Astrocyte (in vitro differentiated cells and primary cell): ENCODE measurements around the gene TARS3. TPM values are rescaled to one million over a fixed set of nuclear protein-coding genes. Genes with fewer than 3 reads are reported as not detected.

Experiments
- DNase-seq: peaks from one replicate; pipeline ENCODE4 v3.0.0-alpha.2; 2010; ENCODE audit warnings: low read depth
- FAIRE-seq: peaks from 2 replicates; lab custom pipeline; 2011; peaks lifted over from hg19 to GRCh38; lab: Jason Lieb, UNC
- H2AFZ ChIP-seq: 2 replicates; pipeline ENCODE4 v1.6.0; 2012; ENCODE audit warnings: low read depth, low read length, inconsistent platforms
- H3K27ac ChIP-seq: 2 replicates; pipeline ENCODE4 v1.5.1; 2011; ENCODE audit warnings: low read depth, low read length, inconsistent platforms
- H3K27me3 ChIP-seq: 2 replicates; pipeline ENCODE4 v1.6.0; 2011; ENCODE audit warnings: low read length, inconsistent platforms; ENCODE audit not compliant: insufficient read depth
- H3K36me3 ChIP-seq: 2 replicates; pipeline ENCODE4 v1.5.1; 2011; ENCODE audit warnings: low read length, inconsistent platforms; ENCODE audit not compliant: insufficient read depth
- H3K4me1 ChIP-seq: 2 replicates; pipeline ENCODE4 v1.5.1; 2011; ENCODE audit warnings: low read length, inconsistent platforms; ENCODE audit not compliant: insufficient read depth
- H3K4me2 ChIP-seq: 2 replicates; pipeline ENCODE4 v1.6.0; 2012; ENCODE audit warnings: low read length, inconsistent platforms
- H3K4me3 ChIP-seq: 2 replicates; pipeline ENCODE4 v1.5.1; 2011; ENCODE audit warnings: low read depth, mild to moderate bottlenecking, low read length, inconsistent platforms; ENCODE audit not compliant: insufficient read depth
- H3K79me2 ChIP-seq: 2 replicates; pipeline ENCODE4 v1.6.0; 2012; ENCODE audit warnings: mild to moderate bottlenecking, low read length, inconsistent platforms; ENCODE audit not compliant: insufficient read depth
- H3K9ac ChIP-seq: 2 replicates; pipeline ENCODE4 v1.6.0; 2012; ENCODE audit warnings: mild to moderate bottlenecking, low read length, inconsistent platforms
- H3K9me3 ChIP-seq: 2 replicates; pipeline ENCODE4 v1.5.1; 2012; ENCODE audit warnings: low read depth, mild to moderate bottlenecking, low read length, inconsistent platforms; ENCODE audit not compliant: insufficient read depth
- H4K20me1 ChIP-seq: 2 replicates; pipeline ENCODE4 v1.6.0; 2012; ENCODE audit warnings: low read length, inconsistent platforms; ENCODE audit not compliant: insufficient read depth
- H3K27ac Mint-ChIP-seq: one replicate; pipeline ENCODE4 v1.8.0; 2021; ENCODE audit warnings: mild to moderate bottlenecking, mixed read lengths; ENCODE audit not compliant: unreplicated experiment
- H3K27me3 Mint-ChIP-seq: one replicate; pipeline ENCODE4 v1.8.0; 2021; ENCODE audit warnings: low read depth, mixed read lengths; ENCODE audit not compliant: unreplicated experiment
- H3K36me3 Mint-ChIP-seq: one replicate; pipeline ENCODE4 v1.8.0; 2021; ENCODE audit warnings: low read depth, mixed read lengths; ENCODE audit not compliant: unreplicated experiment
- H3K4me1 Mint-ChIP-seq: one replicate; pipeline ENCODE4 v1.8.0; 2021; ENCODE audit warnings: low read depth, mixed read lengths; ENCODE audit not compliant: unreplicated experiment
- H3K4me3 Mint-ChIP-seq: one replicate; pipeline ENCODE4 v1.8.0; 2021; ENCODE audit warnings: mild to moderate bottlenecking, moderate library complexity, mixed read lengths; ENCODE audit not compliant: unreplicated experiment
- H3K9me3 Mint-ChIP-seq: one replicate; pipeline ENCODE4 v1.8.0; 2021; ENCODE audit warnings: mild to moderate bottlenecking, mixed read lengths; ENCODE audit not compliant: unreplicated experiment
- CTCF ChIP-seq: IDR thresholded peaks from 2 replicates; pipeline ENCODE4 v1.5.1; 2011; ENCODE audit warnings: low read depth, mild to moderate bottlenecking, inconsistent platforms, low read length, moderate library complexity; ENCODE audit not compliant: insufficient read depth
- EZH2 ChIP-seq: IDR thresholded peaks from 2 replicates; pipeline ENCODE4 v1.6.1; 2012; ENCODE audit warnings: mild to moderate bottlenecking, low read length, inconsistent platforms; ENCODE audit not compliant: insufficient read depth
- total RNA-seq: library from RNA; stranded (reverse); gene quantifications from 2 replicates; pipeline ENCODE4 v1.2.1, GENCODE V29; 2021

TARS3 gene
- total RNA-seq, 1 donor from 2014 or later, result 15.7 TPM

- Histone ChIP-seq H3K4me1 (no peaks in the 10 kb centered on the region), H3K4me3 (no peak overlapping the region), H4K20me1 (no peaks in the 10 kb centered on the region), H3K4me2 (no peak overlapping the region), H3K79me2 (no peaks in the 10 kb centered on the region), H3K9ac (no peak overlapping the region), H3K36me3 (peaks cover 3% of the 10 kb centered on the region), H3K27me3 (no peaks in the 10 kb centered on the region), H3K9me3 (no peaks in the 10 kb centered on the region), H2AFZ (no peak overlapping the region), H3K27ac (no peak overlapping the region)
- no peak overlapping the region for H3K27ac Mint-ChIP-seq
- H3K4me3 Mint-ChIP-seq, result no peak overlapping the region
- H3K27me3 Mint-ChIP-seq, result no peaks in the 10 kb centered on the region
- peaks cover 4% of the 10 kb centered on the region for H3K9me3 Mint-ChIP-seq
- TF ChIP-seq EZH2, result no peak
- TF ChIP-seq CTCF, result no peak
- no peak for DNase-seq
- no peaks in the 10 kb centered on the region for H3K4me1 Mint-ChIP-seq
- peaks cover 5% of the 10 kb centered on the region for H3K36me3 Mint-ChIP-seq
- no peak for FAIRE-seq
These were observed 62.1 kb downstream of the TARS3 start for GRCh38 chr15:101662203-101662602.

- no peak for FAIRE-seq
- Histone ChIP-seq H3K4me2 (no peak overlapping the region), H3K27me3 (no peaks in the 10 kb centered on the region), H3K36me3 (peaks cover 5% of the 10 kb centered on the region), H3K4me3 (no peak overlapping the region), H3K4me1 (no peaks in the 10 kb centered on the region), H3K9me3 (no peaks in the 10 kb centered on the region), H4K20me1 (no peaks in the 10 kb centered on the region), H3K79me2 (no peaks in the 10 kb centered on the region), H3K9ac (no peak overlapping the region), H2AFZ (no peak overlapping the region), H3K27ac (no peak overlapping the region)
- no peak for DNase-seq
- no peaks in the 10 kb centered on the region for H3K9me3 Mint-ChIP-seq
- no peak for TF ChIP-seq EZH2
- TF ChIP-seq CTCF, result no peak
- H3K4me3 Mint-ChIP-seq, result no peak overlapping the region
- H3K4me1 Mint-ChIP-seq, result no peaks in the 10 kb centered on the region
- no peak overlapping the region for H3K27ac Mint-ChIP-seq
- no peaks in the 10 kb centered on the region for H3K36me3 Mint-ChIP-seq
- no peaks in the 10 kb centered on the region for H3K27me3 Mint-ChIP-seq
These were observed 64.3 kb downstream of the TARS3 start for GRCh38 chr15:101660005-101660404.

GRCh38 chr15:101657968-101658784 is 66.1 kb downstream of the TARS3 start:
- Mint-ChIP-seq H3K27me3 (no peaks in the 10 kb centered on the region), H3K4me1 (no peaks in the 10 kb centered on the region), H3K27ac (no peak overlapping the region), H3K9me3 (no peaks in the 10 kb centered on the region), H3K4me3 (no peak overlapping the region), H3K36me3 (no peaks in the 10 kb centered on the region)
- Histone ChIP-seq H3K79me2 (no peaks in the 10 kb centered on the region), H3K27ac (no peak overlapping the region), H4K20me1 (no peaks in the 10 kb centered on the region), H3K27me3 (no peaks in the 10 kb centered on the region), H3K9ac (no peak overlapping the region), H3K4me3 (no peak overlapping the region), H3K4me1 (peaks cover under 1% of the 10 kb centered on the region), H3K4me2 (no peak overlapping the region), H2AFZ (no peak overlapping the region), H3K9me3 (no peaks in the 10 kb centered on the region), H3K36me3 (peaks cover 5% of the 10 kb centered on the region)
- FAIRE-seq, result no peak
- no peak for TF ChIP-seq CTCF
- no peak for TF ChIP-seq EZH2
- DNase-seq, result no peak
